H1 (cell line): ENCODE results near the gene ESRRB. TPM values are rescaled to one million over a fixed set of nuclear protein-coding genes. Genes with fewer than 3 reads are reported as not detected.

Experiments used
- CTCF ChIA-PET: fragments of 300-600 bp; sonication (Branson Sonifier 250); formaldehyde crosslinking; loops from one replicate; lab custom pipeline; 2021; ENCODE audit not compliant: partially characterized antibody; lab: Charles Lee
- POLR2A ChIA-PET: fragments of 300-600 bp; sonication (Branson Sonifier 250); formaldehyde crosslinking; loops from one replicate; lab custom pipeline; 2021; ENCODE audit warnings: inconsistent platforms; ENCODE audit not compliant: partially characterized antibody; lab: Charles Lee
- DNase-seq, 2 experiments: peaks; one replicate each; pipeline versions ENCODE4 v3.0.0 to v3.0.0-alpha.2; 2010 to 2022; ENCODE audit warnings: low spot score in 2 of 2, low read depth in 1 of 2, mixed read lengths in 1 of 2
- FAIRE-seq: peaks from 2 replicates; lab custom pipeline; 2011; peaks lifted over from hg19 to GRCh38; lab: Jason Lieb, UNC
- H2AFZ ChIP-seq: 2 replicates; pipeline ENCODE4 v1.8.1; 2012; ENCODE audit warnings: low read length, inconsistent platforms
- H2AK5ac ChIP-seq: 2 replicates; pipeline ENCODE4 v1.6.1; 2013; ENCODE audit warnings: low read depth, low read length
- H2BK120ac ChIP-seq: replicated peaks from 2 replicates; pipeline ENCODE3; 2013; ENCODE audit warnings: low read depth, low read length, inconsistent platforms
- H2BK12ac ChIP-seq: 2 replicates; pipeline ENCODE4 v1.6.1; 2013; ENCODE audit warnings: low read depth, low read length
- H2BK15ac ChIP-seq: 2 replicates; pipeline ENCODE4 v1.6.1; 2013; ENCODE audit warnings: low read length
- H2BK20ac ChIP-seq: 2 replicates; pipeline ENCODE4 v1.6.1; 2013; ENCODE audit warnings: low read length
- H2BK5ac ChIP-seq: 2 replicates; pipeline ENCODE4 v1.6.1; 2013; ENCODE audit warnings: low read depth, low read length
- H3K14ac ChIP-seq: 2 replicates; pipeline ENCODE4 v1.6.1; 2013; ENCODE audit warnings: inconsistent platforms; ENCODE audit not compliant: insufficient read length
- H3K18ac ChIP-seq: 2 replicates; pipeline ENCODE4 v1.6.1; 2013; ENCODE audit warnings: low read length; ENCODE audit errors: extremely low read depth
- H3K23ac ChIP-seq: 2 replicates; pipeline ENCODE4 v1.6.1; 2013; ENCODE audit warnings: inconsistent platforms; ENCODE audit not compliant: insufficient read length
- H3K23me2 ChIP-seq: 2 replicates; pipeline ENCODE4 v1.6.1; 2013; ENCODE audit warnings: low read depth, low read length
- H3K27ac ChIP-seq: 2 replicates; pipeline ENCODE4 v1.6.1; 2011; ENCODE audit warnings: low read depth, low read length, inconsistent platforms
- H3K27me3 ChIP-seq, 4 experiments: replicated peaks in 1 of 4; 1 replicate in 1 of 4; 2 replicates in 3 of 4; pipeline versions ENCODE4 v1.6.1 to v1.8.1; 2011 to 2013; ENCODE audit warnings: low read length in 3 of 4, mild to moderate bottlenecking in 3 of 4, inconsistent platforms in 2 of 4, mixed read lengths in 2 of 4, moderate library complexity in 1 of 4; ENCODE audit not compliant: control insufficient read depth in 3 of 4, insufficient read depth in 3 of 4; ENCODE audit errors: extremely low read depth in 1 of 4
- H3K36me3 ChIP-seq, 4 experiments: 2 replicates each; pipeline versions ENCODE4 v1.6.1 to v1.8.1; 2011 to 2013; ENCODE audit warnings: mild to moderate bottlenecking in 4 of 4, low read length in 3 of 4, moderate library complexity in 2 of 4, control low read depth in 1 of 4, inconsistent platforms in 1 of 4; ENCODE audit not compliant: insufficient read depth in 4 of 4, control insufficient read depth in 2 of 4
- H3K4ac ChIP-seq: replicated peaks from 2 replicates; pipeline ENCODE3; 2013; ENCODE audit warnings: low read length, low read depth, mixed read lengths, inconsistent platforms; ENCODE audit not compliant: insufficient read length
- H3K4me1 ChIP-seq, 4 experiments: replicated peaks in 1 of 4; 1 replicate in 1 of 4; 2 replicates in 3 of 4; pipeline versions ENCODE4 v1.6.1 to v1.8.1; 2011 to 2013; ENCODE audit warnings: low read length in 3 of 4, inconsistent platforms in 2 of 4, mixed read lengths in 1 of 4; ENCODE audit not compliant: insufficient read depth in 4 of 4, control insufficient read depth in 3 of 4
- H3K4me2 ChIP-seq, 2 experiments: 2 replicates each; pipeline versions ENCODE4 v1.6.1 to v1.8.1; 2011 to 2013; ENCODE audit warnings: low read depth in 2 of 2, low read length in 2 of 2, control low read depth in 1 of 2, inconsistent platforms in 1 of 2, mild to moderate bottlenecking in 1 of 2; ENCODE audit not compliant: insufficient read depth in 1 of 2
- H3K4me3 ChIP-seq, 4 experiments: fragments of 200-600, 300-600 bp in 1 of 4; sonication (generic), shearing (Covaris generic), sonication (Bioruptor Twin) in 1 of 4; 2 replicates each; pipeline versions ENCODE4 v1.5.1 to v1.8.1; 2011 to 2016; ENCODE audit warnings: low read length in 4 of 4, low read depth in 3 of 4, control low read depth in 2 of 4, inconsistent platforms in 2 of 4, mild to moderate bottlenecking in 2 of 4, mixed read lengths in 1 of 4, moderate library complexity in 1 of 4; ENCODE audit not compliant: insufficient read depth in 2 of 4; ENCODE audit errors: extremely low read depth in 1 of 4
- H3K56ac ChIP-seq: replicated peaks from 2 replicates; pipeline ENCODE3; 2013; ENCODE audit warnings: low read depth, mild to moderate bottlenecking, mixed read lengths, low read length, inconsistent platforms; ENCODE audit not compliant: insufficient read length
- H3K79me1 ChIP-seq: 2 replicates; pipeline ENCODE4 v1.6.1; 2013; ENCODE audit warnings: low read depth, low read length, control low read depth
- H3K79me2 ChIP-seq, 2 experiments: 2 replicates each; pipeline versions ENCODE4 v1.6.1 to v1.8.1; 2012 to 2013; ENCODE audit warnings: low read length in 2 of 2, mild to moderate bottlenecking in 2 of 2, inconsistent platforms in 1 of 2; ENCODE audit not compliant: insufficient read depth in 2 of 2, control insufficient read depth in 1 of 2
- H3K9ac ChIP-seq, 4 experiments: replicated peaks in 1 of 4; 1 replicate in 1 of 4; 2 replicates in 3 of 4; pipeline versions ENCODE4 v1.6.1 to v1.8.1; 2011 to 2013; ENCODE audit warnings: low read depth in 3 of 4, low read length in 3 of 4, control low read depth in 2 of 4, mild to moderate bottlenecking in 2 of 4, moderate library complexity in 2 of 4, inconsistent platforms in 1 of 4; ENCODE audit errors: extremely low read depth in 1 of 4
- H3K9me3 ChIP-seq, 2 experiments: 2 replicates each; pipeline versions ENCODE4 v1.6.1 to v1.8.1; 2012 to 2013; ENCODE audit warnings: mild to moderate bottlenecking in 2 of 2, moderate library complexity in 2 of 2, control low read depth in 1 of 2, inconsistent platforms in 1 of 2, low read depth in 1 of 2, low read length in 1 of 2, mixed read lengths in 1 of 2; ENCODE audit not compliant: insufficient read depth in 2 of 2
- H4K20me1 ChIP-seq, 2 experiments: replicated peaks in 1 of 2; 2 replicates each; pipeline versions ENCODE3 to v1.8.1; 2011 to 2013; ENCODE audit warnings: inconsistent platforms in 2 of 2, low read length in 2 of 2, mild to moderate bottlenecking in 1 of 2; ENCODE audit not compliant: insufficient read depth in 2 of 2, control insufficient read depth in 1 of 2
- H4K5ac ChIP-seq: 2 replicates; pipeline ENCODE4 v1.6.1; 2013; ENCODE audit warnings: low read length, low read depth, mixed read lengths, inconsistent platforms; ENCODE audit not compliant: insufficient read length
- H4K8ac ChIP-seq: 2 replicates; pipeline ENCODE4 v1.8.0; 2013; ENCODE audit warnings: mild to moderate bottlenecking, moderate library complexity, low read length, inconsistent platforms; ENCODE audit not compliant: insufficient read depth; ENCODE audit errors: extremely low read depth
- H4K91ac ChIP-seq: replicated peaks from 2 replicates; pipeline ENCODE3; 2013; ENCODE audit warnings: low read length, mixed read lengths, inconsistent platforms; ENCODE audit not compliant: insufficient read length
- ASH2L ChIP-seq: fragments of 200-600, 300-600 bp; sonication (generic); IDR thresholded peaks from one replicate; pipeline ENCODE4 v1.7.1; 2017; ENCODE audit warnings: low read length
- BCL11A ChIP-seq, 2 experiments: IDR thresholded peaks; one replicate each; pipeline ENCODE4 v1.6.1; 2011; ENCODE audit warnings: low read depth in 2 of 2, low read length in 2 of 2, mild to moderate bottlenecking in 2 of 2
- CTBP2 ChIP-seq: IDR thresholded peaks from 2 replicates; pipeline ENCODE4 v1.7.0; 2011; ENCODE audit warnings: borderline replicate concordance, mild to moderate bottlenecking, moderate library complexity, mixed read lengths, low read length; ENCODE audit not compliant: insufficient read depth, insufficient read length
- EGR1 ChIP-seq: IDR thresholded peaks from 2 replicates; pipeline ENCODE4 v1.6.1; 2011; ENCODE audit warnings: low read depth, low read length, borderline replicate concordance
- FOSL1 ChIP-seq: IDR thresholded peaks from 2 replicates; pipeline ENCODE4 v1.6.1; 2011; ENCODE audit warnings: mild to moderate bottlenecking, low read depth, low read length, moderate library complexity; ENCODE audit not compliant: insufficient read depth
- GTF2F1 ChIP-seq: IDR thresholded peaks from 2 replicates; pipeline ENCODE4 v1.6.1; 2012; ENCODE audit warnings: low read depth, low read length, improper control_type of control experiment, borderline replicate concordance
- JUND ChIP-seq: IDR thresholded peaks from 2 replicates; pipeline ENCODE4 v1.6.1; 2011; ENCODE audit warnings: mild to moderate bottlenecking, improper control_type of control experiment, low read length
- NANOG ChIP-seq: IDR thresholded peaks from 2 replicates; pipeline ENCODE4 v1.6.1; 2011; ENCODE audit warnings: low read length, low read depth, mild to moderate bottlenecking, inconsistent platforms; ENCODE audit not compliant: insufficient read depth, poor library complexity, severe bottlenecking
- PHF8 ChIP-seq: fragments of 200-600 bp; sonication (generic); conservative IDR thresholded peaks from 2 replicates; pipeline ENCODE4 v1.7.1; 2012; ENCODE audit warnings: low read depth, mild to moderate bottlenecking, inconsistent platforms, low read length, moderate library complexity
- SIN3A ChIP-seq, 2 experiments: IDR thresholded peaks in 1 of 2; conservative IDR thresholded peaks in 1 of 2; 2 replicates each; pipeline ENCODE4 v1.6.1; 2011 to 2012; ENCODE audit warnings: low read length in 2 of 2, improper control_type of control experiment in 1 of 2, low read depth in 1 of 2, mild to moderate bottlenecking in 1 of 2
- SP1 ChIP-seq: IDR thresholded peaks from 2 replicates; pipeline ENCODE4 v1.6.1; 2011; ENCODE audit warnings: low read depth, low read length
- SP4 ChIP-seq: IDR thresholded peaks from 2 replicates; pipeline ENCODE4 v1.6.1; 2012; ENCODE audit warnings: low read length, inconsistent platforms
- SRF ChIP-seq: IDR thresholded peaks from 2 replicates; pipeline ENCODE4 v1.6.1; 2011; ENCODE audit warnings: mild to moderate bottlenecking, low read depth, low read length, moderate library complexity
- WGBS, 2 experiments: shearing (Covaris generic) in 1 of 2; methylation state at CpG; one replicate each; pipeline versions ENCODE4 v1.1.6 to v1.1.7; 2013 to 2015; ENCODE audit warnings: low lambda C conversion rate in 2 of 2, mixed read lengths in 2 of 2, inconsistent platforms in 1 of 2, low coverage in 1 of 2, missing lambda C conversion rate in 1 of 2; ENCODE audit not compliant: insufficient replicate concordance in 2 of 2, insufficient coverage in 1 of 2, insufficient read length in 1 of 2; ENCODE audit errors: extremely low coverage in 1 of 2, missing lambda C conversion rate in 1 of 2; 5-methylcytosine and 5-hydroxymethylcytosine counted together
- polyA plus RNA-seq, 7 experiments: library from polyadenylated mRNA; depleted of rRNA in 3 of 7; stranded (reverse) in 5 of 7; unstranded in 2 of 7; fragments of >200 nt in 5 of 7; fragments of 200-250 nt in 2 of 7; gene quantifications; 1 replicate in 5 of 7; 2 replicates in 1 of 7; 4 replicates in 1 of 7; pipeline versions ENCODE4 v1.2.1 to v1.2.3, GENCODE V29; 2011 to 2013; ENCODE audit warnings: missing spikeins in 2 of 7, mixed read lengths in 2 of 7
- total RNA-seq: library from RNA; stranded (reverse); fragmentation: NEBNext Ultra II Directional; extraction: Animal tissue kit (Norgen Biotek cat#: 25700); gene quantifications from 2 replicates; pipeline ENCODE4 v1.2.1, GENCODE V29; 2021
- TF ChIP-seq, protein P1 (sequence below): IDR thresholded peaks from 2 replicates; pipeline ENCODE4 v1.6.1; 2011; ENCODE audit warnings: low read depth, mild to moderate bottlenecking, low read length; ENCODE audit not compliant: insufficient read depth

The ESRRB gene
- total and polyA plus RNA-seq, 2 of the 8 experiments (the other 6 are each of a cell fraction or from before 2014, with no cell fraction given) = 0.29 to 0.45 TPM

DNA sequence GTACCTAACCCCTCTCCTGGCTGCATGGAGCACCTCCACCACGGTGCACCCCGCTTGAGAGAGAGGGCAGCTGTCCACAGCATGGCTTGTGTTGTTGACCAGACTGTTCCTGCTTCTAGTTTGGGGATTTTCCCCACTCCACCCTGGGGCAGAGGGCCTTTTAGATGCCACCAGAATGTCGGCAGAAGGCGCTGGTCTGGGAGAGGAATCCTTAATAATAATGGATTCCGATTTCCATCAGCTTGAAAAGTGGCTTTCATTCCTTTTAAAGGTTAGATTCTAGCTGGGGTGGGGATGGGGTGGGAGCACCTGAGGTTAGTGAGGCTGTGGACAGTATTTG, 1.8 kb downstream of the ESRRB start:
- TF ChIP-seq FOSL1 (no peak), SP4 (no peak), EGR1 (no peak), CTBP2 (no peak), SRF (no peak), BCL11A (IDR thresholded peaks at IDR 0.05; ENCODE audit: low read depth in 2 of 2, low read length in 2 of 2) (no peak), ASH2L (no peak), GTF2F1 (no peak), PHF8 (no peak), SIN3A (conservative IDR thresholded peaks at IDR 0.05 in 1 of 2, IDR thresholded peaks at IDR 0.05 in 1 of 2; ENCODE audit: low read depth in 1 of 2, low read length in 2 of 2) (no peak), JUND (no peak), NANOG (no peak), SP1 (no peak)
- TF ChIP-seq, protein P1, sequence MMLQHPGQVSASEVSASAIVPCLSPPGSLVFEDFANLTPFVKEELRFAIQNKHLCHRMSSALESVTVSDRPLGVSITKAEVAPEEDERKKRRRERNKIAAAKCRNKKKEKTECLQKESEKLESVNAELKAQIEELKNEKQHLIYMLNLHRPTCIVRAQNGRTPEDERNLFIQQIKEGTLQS = no peak
- Histone ChIP-seq H4K20me1 (peaks cover 0 to 2% of the 10 kb centered on the region in 2 experiments), H2BK120ac (no peak overlapping the region), H3K23ac (no peak overlapping the region), H2BK12ac (no peak overlapping the region), H3K4me2 (peak overlapping the region; percentile 94 to 97), H3K79me1 (no peaks in the 10 kb centered on the region), H4K91ac (no peak overlapping the region), H2BK5ac (no peak overlapping the region), H3K18ac (no peak overlapping the region), H3K9me3 (no peaks in the 10 kb centered on the region), H2AFZ (no peak overlapping the region), H3K4me3 (peak overlapping the region; percentile 61 to 83 (median 72); a peak in 7 of 8 replicates), H3K56ac (no peak overlapping the region), H3K79me2 (no peaks in the 10 kb centered on the region), H3K4ac (no peak overlapping the region), H3K27ac (no peak overlapping the region), H2AK5ac (no peak overlapping the region), H2BK20ac (no peak overlapping the region), H3K36me3 (peaks cover 0 to 6% (median 0%) of the 10 kb centered on the region in 4 experiments; a peak in 1 of 8 replicates), H3K27me3 (peaks cover 28 to 61% (median 50%) of the 10 kb centered on the region in 4 experiments), H3K4me1 (peaks cover 0 to 5% (median 3%) of the 10 kb centered on the region in 4 experiments; a peak in 3 of 7 replicates), H3K23me2 (peaks cover 11% of the 10 kb centered on the region; the same call in 1 of the 2 replicates), H4K8ac (no peak overlapping the region), H3K9ac (no peak overlapping the region), H4K5ac (no peak overlapping the region), H3K14ac (no peak overlapping the region), H2BK15ac (0 out of 2 replicates have a peak overlapping the region, but pooled peaks have one; percentile 46)
- WGBS, 2 experiments = 17% methylated on average over 5 of the region's 5 CpGs; no CpG with 5 or more reads in 1 of the 2 experiments
- ChIA-PET POLR2A (no interaction called here), CTCF (interaction anchor here (1.3 to 1.5 kb wide), 3 partner anchors 10 to 65 kb away, joined by 3 to 11 read pairs (median 3); no protein-coding TSS in a partner anchor)
- DNase-seq (no peak), FAIRE-seq (no peak)
